OCI-LY7 (cell line): ENCODE data around the gene TMEM176A. TPM values are rescaled to one million over a fixed set of nuclear protein-coding genes. Genes with fewer than 3 reads are reported as not detected.

ENCODE experiments used
- BruUV-seq: library from RNA; stranded (reverse); fragments of 400-500 nt; replicated peaks from 2 replicates; lab custom pipeline; 2021; lab: Mats Ljungman, UMichigan
- CTCF ChIA-PET: fragments of 300-600 bp; sonication (Branson Sonifier 250); formaldehyde crosslinking; loops from one replicate; lab custom pipeline; 2022; ENCODE audit warnings: antibody characterized with exemption; ENCODE audit not compliant: unreplicated experiment; lab: Charles Lee
- POLR2A ChIA-PET: fragments of 300-600 bp; sonication (Branson Sonifier 250); formaldehyde crosslinking; loops from one replicate; lab custom pipeline; 2022; ENCODE audit warnings: antibody characterized with exemption; lab: Charles Lee
- DNase-seq: peaks from one replicate; pipeline ENCODE4 v3.0.0-alpha.2; 2015; ENCODE audit warnings: low spot score
- H2AFZ ChIP-seq: fragments of 200-600 bp; sonication (generic), shearing (Covaris generic); 2 replicates; pipeline ENCODE4 v1.6.1; 2014; ENCODE audit warnings: mild to moderate bottlenecking, antibody characterized with exemption, low read length, moderate library complexity
- H3K27ac ChIP-seq: fragments of 200-600 bp; sonication (generic); 2 replicates; pipeline ENCODE4 v1.5.1; 2014; ENCODE audit warnings: mixed run types, low read depth, mild to moderate bottlenecking, moderate library complexity, low read length, inconsistent platforms; ENCODE audit not compliant: poor library complexity, severe bottlenecking
- H3K36me3 ChIP-seq: fragments of 200-600 bp; sonication (generic); 2 replicates; pipeline ENCODE4 v1.6.1; 2014; ENCODE audit warnings: mild to moderate bottlenecking, antibody characterized with exemption, low read length, moderate library complexity, mixed read lengths; ENCODE audit not compliant: insufficient read depth
- H3K4me1 ChIP-seq: fragments of 200-600 bp; sonication (generic); 2 replicates; pipeline ENCODE4 v1.5.1; 2014; ENCODE audit warnings: mild to moderate bottlenecking, low read length; ENCODE audit not compliant: insufficient read depth, poor library complexity, severe bottlenecking
- H3K4me2 ChIP-seq: fragments of 200-600 bp; sonication (generic); 2 replicates; pipeline ENCODE4 v1.6.1; 2014; ENCODE audit warnings: mild to moderate bottlenecking, low read length
- H3K4me3 ChIP-seq: fragments of 200-600 bp; sonication (generic); 2 replicates; pipeline ENCODE4 v1.5.1; 2014; ENCODE audit warnings: mild to moderate bottlenecking, low read depth, low read length; ENCODE audit not compliant: poor library complexity, severe bottlenecking
- H3K79me2 ChIP-seq: fragments of 200-600 bp; sonication (generic); 2 replicates; pipeline ENCODE4 v1.6.1; 2016; ENCODE audit warnings: low read depth, mild to moderate bottlenecking, low read length, moderate library complexity, mixed read lengths; ENCODE audit not compliant: insufficient read depth
- H3K9me2 ChIP-seq: fragments of 200-600 bp; sonication (generic); 2 replicates; pipeline ENCODE4 v1.6.1; 2016; ENCODE audit warnings: mild to moderate bottlenecking, low read length, mixed read lengths; ENCODE audit not compliant: insufficient read depth
- H3K9me3 ChIP-seq: fragments of 200-600 bp; sonication (generic); 2 replicates; pipeline ENCODE4 v1.6.1; 2014; ENCODE audit warnings: mild to moderate bottlenecking, mixed run types, low read length, mixed read lengths
- H4K20me1 ChIP-seq: fragments of 200-600 bp; sonication (generic); 2 replicates; pipeline ENCODE4 v1.6.1; 2014; ENCODE audit warnings: mild to moderate bottlenecking, antibody characterized with exemption, low read length, moderate library complexity, mixed read lengths; ENCODE audit not compliant: insufficient read depth
- EZH2phosphoT487 ChIP-seq: fragments of 200-600 bp; sonication (generic); IDR thresholded peaks from 2 replicates; pipeline ENCODE4 v1.6.1; 2018; ENCODE audit warnings: low read depth, borderline replicate concordance, mild to moderate bottlenecking, mixed run types, antibody characterized with exemption, low read length, moderate library complexity, mixed read lengths
- intact Hi-C: fragments of 100-400 bp; cut with micrococcal nuclease; formaldehyde crosslinking; loops from one replicate; pipeline ENCODE4 v1.10.0; 2022; ENCODE audit not compliant: unreplicated experiment
- total RNA-seq, 2 experiments: library from RNA; depleted of rRNA in 1 of 2; stranded (reverse); fragments of >200 nt in 1 of 2; shearing (Covaris generic) in 1 of 2; gene quantifications; 2 replicates each; pipeline ENCODE4 v1.2.3, GENCODE V29; 2014 to 2022
- TF ChIP-seq, protein P1 (sequence below): fragments of 200-600 bp; sonication (generic); conservative IDR thresholded peaks from 2 replicates; pipeline ENCODE4 v1.5.1; 2014; ENCODE audit warnings: mild to moderate bottlenecking, antibody characterized with exemption, low read length, moderate library complexity, mixed read lengths

TMEM176A gene
- total RNA-seq, 2 experiments from 2014 or later: not detected

DNA sequence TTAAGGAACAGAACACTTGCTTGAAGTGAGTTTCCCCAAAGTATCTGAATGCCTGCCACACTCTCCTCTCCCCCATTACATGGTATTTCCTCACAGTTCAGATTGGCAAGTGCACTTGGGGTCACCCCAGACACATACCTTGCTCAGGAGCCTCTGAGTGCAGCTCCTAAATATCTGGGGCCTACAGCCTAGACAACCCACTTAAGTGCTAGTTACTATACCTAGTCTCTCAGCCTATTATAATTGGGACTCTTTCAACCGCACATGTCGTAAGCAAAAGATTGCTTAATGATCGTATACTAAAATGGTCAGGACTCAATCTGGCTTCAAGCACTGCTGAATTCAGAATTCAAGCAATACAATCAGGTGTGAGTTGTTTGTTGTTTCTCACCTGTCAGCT is 20.3 kb upstream of the TMEM176A start:
- no TSS peak for BruUV-seq
- no peak overlapping the region for H3K27ac ChIP-seq
- H4K20me1 ChIP-seq: 0 out of 2 replicates have a peak, but pooled peaks cover 4% of the 10 kb centered on the region
- H3K36me3 ChIP-seq: no peaks in the 10 kb centered on the region
- no peak for DNase-seq
- H3K4me3 ChIP-seq: no peak overlapping the region
- H3K9me2 ChIP-seq: no peaks in the 10 kb centered on the region
- ChIA-PET CTCF (no interaction called here), POLR2A (interaction anchor here (0.6 kb wide), 2 partner anchors 26 to 100 kb away, joined by 3 to 4 read pairs; no protein-coding TSS in a partner anchor)
- no peaks in the 10 kb centered on the region for H3K9me3 ChIP-seq
- TF ChIP-seq EZH2phosphoT487: no peak
- TF ChIP-seq, protein P1, sequence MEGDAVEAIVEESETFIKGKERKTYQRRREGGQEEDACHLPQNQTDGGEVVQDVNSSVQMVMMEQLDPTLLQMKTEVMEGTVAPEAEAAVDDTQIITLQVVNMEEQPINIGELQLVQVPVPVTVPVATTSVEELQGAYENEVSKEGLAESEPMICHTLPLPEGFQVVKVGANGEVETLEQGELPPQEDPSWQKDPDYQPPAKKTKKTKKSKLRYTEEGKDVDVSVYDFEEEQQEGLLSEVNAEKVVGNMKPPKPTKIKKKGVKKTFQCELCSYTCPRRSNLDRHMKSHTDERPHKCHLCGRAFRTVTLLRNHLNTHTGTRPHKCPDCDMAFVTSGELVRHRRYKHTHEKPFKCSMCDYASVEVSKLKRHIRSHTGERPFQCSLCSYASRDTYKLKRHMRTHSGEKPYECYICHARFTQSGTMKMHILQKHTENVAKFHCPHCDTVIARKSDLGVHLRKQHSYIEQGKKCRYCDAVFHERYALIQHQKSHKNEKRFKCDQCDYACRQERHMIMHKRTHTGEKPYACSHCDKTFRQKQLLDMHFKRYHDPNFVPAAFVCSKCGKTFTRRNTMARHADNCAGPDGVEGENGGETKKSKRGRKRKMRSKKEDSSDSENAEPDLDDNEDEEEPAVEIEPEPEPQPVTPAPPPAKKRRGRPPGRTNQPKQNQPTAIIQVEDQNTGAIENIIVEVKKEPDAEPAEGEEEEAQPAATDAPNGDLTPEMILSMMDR: no peak
- no peaks in the 10 kb centered on the region for H3K4me1 ChIP-seq
- no peak overlapping the region for H3K4me2 ChIP-seq
- no peak overlapping the region for H2AFZ ChIP-seq
- H3K79me2 ChIP-seq: no peaks in the 10 kb centered on the region
- intact Hi-C loops: no loop called here

DNA sequence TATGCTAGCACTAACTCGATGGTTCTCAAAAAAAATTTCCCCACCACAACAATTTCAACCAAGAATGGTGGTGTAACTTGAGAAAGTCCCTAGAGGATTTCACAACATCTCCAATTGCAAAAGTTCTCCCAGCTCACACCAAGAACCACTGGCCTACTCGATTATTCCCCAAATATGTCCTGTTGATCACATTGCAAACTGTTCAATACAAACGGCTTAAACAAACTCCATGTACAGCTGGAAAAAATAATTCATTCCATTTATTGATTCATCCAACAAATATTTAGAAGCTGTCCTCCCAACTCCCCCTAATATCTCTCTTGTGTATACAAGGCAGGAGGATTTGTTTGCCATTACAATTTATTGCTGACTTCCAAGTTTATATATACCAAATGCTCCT is 19.5 kb upstream of the TMEM176A start:
- CTCF ChIA-PET: no interaction called here
- POLR2A ChIA-PET: no interaction called here

DNA sequence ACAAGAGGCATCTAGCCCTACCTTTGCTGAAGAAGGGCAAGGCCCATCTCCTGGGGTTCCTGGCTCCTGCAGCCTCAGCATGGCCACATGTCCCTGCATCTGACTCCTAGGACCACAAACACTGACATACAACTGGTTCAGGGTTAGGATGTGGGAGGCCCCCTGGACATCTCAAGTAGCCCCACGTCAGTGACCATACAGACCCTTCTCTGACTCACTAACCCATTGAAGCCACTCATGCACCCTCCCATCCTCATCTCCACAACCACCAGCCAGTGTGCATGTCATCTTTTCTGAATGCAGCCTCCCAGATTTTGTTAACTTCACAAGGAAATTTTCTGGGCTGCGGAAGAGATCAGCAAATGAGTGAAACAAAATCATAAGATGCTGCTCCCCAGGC is 18.6 kb upstream of the TMEM176A start:
- TF ChIP-seq EZH2phosphoT487: no peak
- TF ChIP-seq, protein P1: no peak
- H3K36me3 ChIP-seq: no peaks in the 10 kb centered on the region
- H3K4me1 ChIP-seq: no peaks in the 10 kb centered on the region
- no TSS peak for BruUV-seq
- H4K20me1 ChIP-seq: 0 out of 2 replicates have a peak, but pooled peaks cover 4% of the 10 kb centered on the region
- intact Hi-C loops: no loop called here
- H3K4me2 ChIP-seq: no peak overlapping the region
- ChIA-PET POLR2A (no interaction called here), CTCF (no interaction called here)
- no peak overlapping the region for H3K27ac ChIP-seq
- H3K9me3 ChIP-seq: no peaks in the 10 kb centered on the region
- no peaks in the 10 kb centered on the region for H3K9me2 ChIP-seq
- H3K79me2 ChIP-seq: no peaks in the 10 kb centered on the region
- H3K4me3 ChIP-seq: no peak overlapping the region
- no peak for DNase-seq
- no peak overlapping the region for H2AFZ ChIP-seq

More for the DNA sequence above, 19.5 kb upstream of the TMEM176A start:
- Histone ChIP-seq H3K4me3 (no peak overlapping the region), H3K27ac (no peak overlapping the region), H3K36me3 (no peaks in the 10 kb centered on the region), H3K4me2 (no peak overlapping the region), H3K9me3 (no peaks in the 10 kb centered on the region), H3K9me2 (no peaks in the 10 kb centered on the region), H3K4me1 (no peaks in the 10 kb centered on the region), H3K79me2 (no peaks in the 10 kb centered on the region), H2AFZ (no peak overlapping the region), H4K20me1 (0 out of 2 replicates have a peak, but pooled peaks cover 4% of the 10 kb centered on the region)
- TF ChIP-seq, protein P1: no peak
- no peak for TF ChIP-seq EZH2phosphoT487
- intact Hi-C loops: no loop called here
- no peak for DNase-seq
- BruUV-seq: no TSS peak
